Hematopoietic multipotent progenitor cell treated with erythropoietin and hydrocortisone succinate and interleukin-3 and kit ligand, for 17 days (in vitro differentiated cells): Measurements from ENCODE around the gene STRAP.
"Not testable (repeated sequence)": the region's sequence is repeated elsewhere in the genome, so short reads cannot be mapped to it uniquely, and the experiment has no call there.

Experiments
- DNase-seq: peaks from one replicate; pipeline ENCODE4 v3.0.0-alpha.2; 2015; ENCODE audit warnings: low spot score

STRAP gene

GRCh38 chr12:15873556-15873955, 8.6 kb upstream of the STRAP start:
- DNase-seq, result no peak

- not testable (repeated sequence) for DNase-seq
Observed at GRCh38 chr12:15874556-15875145, 7.5 kb upstream of the STRAP start.

DNA sequence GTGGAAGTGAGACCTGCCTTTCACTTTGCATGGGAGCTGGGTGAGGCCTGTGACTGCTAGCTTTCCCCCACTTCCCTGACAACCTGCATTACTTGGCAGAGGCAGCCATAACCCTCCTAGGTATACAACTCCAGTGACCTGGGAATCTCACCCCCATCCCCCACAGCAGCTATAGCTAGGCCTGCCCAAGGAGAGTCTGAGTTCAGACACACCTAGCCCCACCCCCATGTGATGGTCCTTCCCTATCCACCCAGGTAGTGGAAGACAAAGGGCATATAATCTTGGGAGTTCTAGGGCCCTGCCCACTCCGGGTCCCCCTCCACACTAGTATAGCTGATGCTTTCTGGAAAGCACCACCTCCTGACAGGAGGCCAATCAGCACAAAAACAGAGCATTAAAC, 6.3 kb upstream of the STRAP start:
- no peak for DNase-seq

- no peak for DNase-seq
Observed at GRCh38 chr12:15879413-15879812, 2.8 kb upstream of the STRAP start.

DNA sequence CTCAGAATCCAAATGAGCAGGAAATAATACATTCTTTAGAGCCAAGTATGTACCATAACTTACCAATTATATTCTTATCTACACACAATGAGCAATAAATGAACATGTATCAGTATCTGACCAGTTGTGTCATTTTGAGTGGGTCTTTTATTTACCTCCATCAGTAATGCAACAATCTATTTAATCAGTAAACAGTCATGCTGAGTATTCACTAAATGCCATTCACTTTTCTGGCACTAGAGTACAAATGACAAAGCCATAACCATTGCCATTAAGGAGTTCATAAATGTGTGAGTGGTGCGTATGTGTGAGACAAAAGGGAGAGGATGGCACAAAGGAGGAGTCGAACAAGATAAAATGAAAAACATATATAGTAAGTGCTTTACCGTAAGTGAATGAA, 1.5 kb upstream of the STRAP start:
- DNase-seq, result no peak

DNA sequence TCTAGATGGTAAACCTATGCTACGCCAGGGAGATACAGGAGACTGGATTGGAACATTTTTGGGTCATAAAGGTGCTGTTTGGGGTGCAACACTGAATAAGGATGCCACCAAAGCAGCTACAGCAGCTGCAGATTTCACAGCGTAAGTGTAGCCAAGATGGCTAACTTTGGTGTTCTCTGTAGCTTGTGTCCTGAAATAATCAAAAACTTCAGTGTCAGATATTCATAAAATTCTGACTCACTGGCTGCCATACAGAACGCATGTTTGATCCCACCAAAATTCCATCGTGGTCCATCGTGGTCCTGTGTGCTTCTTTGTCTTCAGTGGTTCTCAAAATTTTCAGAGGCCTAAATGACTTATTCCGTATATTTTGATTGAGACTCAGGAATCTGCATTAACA, 1.3 kb downstream of the STRAP start:
- peak; percentile 17 for DNase-seq

DNA sequence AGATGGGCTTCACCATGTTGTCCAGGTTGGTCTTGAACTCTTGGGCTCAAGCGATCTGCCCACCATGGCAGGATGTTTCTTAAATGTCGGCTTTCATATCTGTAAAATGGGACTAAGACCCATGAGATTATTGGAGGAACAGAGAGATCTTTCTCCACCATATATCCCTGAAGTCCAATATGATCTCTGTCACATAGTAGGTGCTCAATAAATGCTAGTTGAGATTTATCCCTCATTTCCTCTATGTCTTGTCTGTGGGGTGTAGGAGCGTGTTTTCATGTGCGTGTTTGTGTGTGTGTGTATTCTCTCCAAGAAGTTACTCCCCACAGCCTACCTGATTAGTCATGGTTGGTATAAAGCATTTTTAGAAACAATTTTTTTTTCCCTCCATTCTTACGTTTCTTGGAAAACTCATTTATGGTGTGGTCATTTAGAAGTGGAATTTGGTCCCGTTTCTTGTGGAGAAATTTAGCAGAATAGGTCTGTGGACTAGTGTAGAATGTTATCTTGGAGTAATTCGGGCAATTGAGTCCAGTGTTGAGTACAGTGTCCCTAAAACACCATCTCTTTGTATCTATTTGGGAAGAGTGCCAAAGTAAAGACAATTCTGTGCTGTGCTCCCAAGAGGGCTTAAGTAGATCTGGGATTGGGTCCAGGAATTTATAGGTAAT, 4.3 kb downstream of the STRAP start:
- no peak for DNase-seq

- no peak for DNase-seq
Observed at GRCh38 chr12:15887043-15887817, 5.0 kb downstream of the STRAP start.

GRCh38 chr12:15892645-15893259, 10.6 kb downstream of the STRAP start:
- DNase-seq, result no peak

GRCh38 chr12:15893260-15893659, 11.1 kb downstream of the STRAP start:
- DNase-seq, result no peak

GRCh38 chr12:15896867-15897266, 14.7 kb downstream of the STRAP start:
- no peak for DNase-seq

DNA sequence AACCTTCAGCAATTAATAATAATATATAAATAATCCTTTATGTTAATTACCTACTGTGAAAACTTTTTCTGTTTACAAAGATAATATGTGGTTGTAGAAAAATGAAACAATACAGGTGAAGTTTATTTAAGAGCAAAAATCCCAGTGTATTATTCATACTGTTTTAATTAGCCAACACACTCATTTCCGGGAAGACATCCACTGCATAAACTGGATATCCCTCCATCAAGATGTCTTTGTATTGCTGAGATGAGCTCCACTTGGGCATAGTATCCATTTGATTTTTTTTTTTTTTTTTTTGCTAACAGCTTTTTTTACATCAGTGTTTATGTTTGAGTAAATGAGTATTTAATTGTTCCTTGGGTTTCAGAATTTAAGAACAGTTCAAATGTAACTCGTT, 15.2 kb downstream of the STRAP start:
- DNase-seq, result no peak

DNA sequence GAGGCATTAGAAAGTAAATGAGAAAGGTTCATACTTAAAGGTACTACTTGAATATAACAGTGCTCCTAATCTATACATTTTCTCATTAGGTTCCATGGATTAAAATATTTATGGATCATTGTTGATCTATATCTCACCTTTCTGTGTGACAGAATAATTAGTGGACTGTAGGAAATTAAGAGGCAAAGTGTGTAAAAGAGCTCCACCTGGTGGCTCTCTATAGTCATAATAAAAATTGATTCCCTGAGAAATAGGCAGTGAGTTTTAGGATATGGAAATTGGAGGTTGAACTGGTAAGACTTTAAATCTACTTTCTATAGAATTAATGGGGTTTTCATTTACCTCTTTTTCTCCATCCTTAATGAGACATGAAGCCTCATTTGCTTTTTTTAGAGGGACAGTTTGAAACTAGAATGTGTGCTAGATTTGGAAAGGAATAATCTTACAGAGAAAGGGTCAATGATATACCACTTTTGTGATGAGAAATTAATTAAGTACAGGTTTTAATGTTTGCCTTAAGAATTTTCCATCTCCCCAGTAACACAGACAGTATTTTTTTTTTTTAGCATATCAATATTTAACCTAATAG, 17.2 kb downstream of the STRAP start:
- peak; percentile 73 for DNase-seq

DNA sequence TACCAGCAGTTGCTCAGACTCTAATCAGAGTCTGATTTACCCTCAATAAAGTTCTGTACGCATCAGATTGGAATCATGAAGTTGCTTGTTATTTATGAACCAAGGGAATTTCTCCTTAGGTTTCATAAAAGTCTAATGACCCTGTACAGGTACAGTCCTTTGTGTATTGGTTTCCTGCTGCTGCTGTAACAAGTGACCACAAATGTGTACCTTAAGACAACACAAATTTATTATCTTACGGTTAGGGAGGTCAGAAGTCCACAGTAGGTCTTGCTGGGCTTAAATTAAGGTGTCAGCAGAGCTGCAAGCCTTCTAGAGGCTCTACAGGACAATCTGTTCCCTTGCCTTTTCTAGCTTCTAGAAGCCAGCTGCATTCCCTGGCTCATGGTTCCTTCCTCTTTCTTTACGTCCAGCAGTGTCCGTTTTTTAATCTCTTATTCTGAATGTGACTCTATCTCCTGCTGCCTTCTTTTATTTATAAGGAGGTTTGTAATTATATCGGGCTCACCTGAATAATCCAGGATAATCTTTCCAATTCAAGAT, 22.3 kb downstream of the STRAP start:
- no peak for DNase-seq

DNA sequence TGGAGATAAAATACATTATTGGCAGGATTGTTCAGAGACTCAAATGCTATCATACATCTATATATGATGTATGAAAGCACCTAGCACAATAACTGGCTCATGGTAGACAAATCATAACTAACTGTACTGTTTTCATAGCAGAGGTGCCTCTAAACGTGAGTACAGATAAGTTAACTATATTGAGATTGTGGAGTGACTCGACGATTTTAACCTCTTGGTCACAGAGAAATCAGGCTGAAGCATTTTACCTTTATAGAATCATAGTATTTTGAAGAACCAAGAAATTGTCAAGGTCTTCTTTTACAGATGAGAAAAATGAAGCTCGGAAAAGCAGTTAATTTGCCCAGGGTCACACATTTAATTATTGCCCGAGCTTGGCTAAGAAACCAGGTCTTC, 28.3 kb downstream of the STRAP start:
- no peak for DNase-seq

DNA sequence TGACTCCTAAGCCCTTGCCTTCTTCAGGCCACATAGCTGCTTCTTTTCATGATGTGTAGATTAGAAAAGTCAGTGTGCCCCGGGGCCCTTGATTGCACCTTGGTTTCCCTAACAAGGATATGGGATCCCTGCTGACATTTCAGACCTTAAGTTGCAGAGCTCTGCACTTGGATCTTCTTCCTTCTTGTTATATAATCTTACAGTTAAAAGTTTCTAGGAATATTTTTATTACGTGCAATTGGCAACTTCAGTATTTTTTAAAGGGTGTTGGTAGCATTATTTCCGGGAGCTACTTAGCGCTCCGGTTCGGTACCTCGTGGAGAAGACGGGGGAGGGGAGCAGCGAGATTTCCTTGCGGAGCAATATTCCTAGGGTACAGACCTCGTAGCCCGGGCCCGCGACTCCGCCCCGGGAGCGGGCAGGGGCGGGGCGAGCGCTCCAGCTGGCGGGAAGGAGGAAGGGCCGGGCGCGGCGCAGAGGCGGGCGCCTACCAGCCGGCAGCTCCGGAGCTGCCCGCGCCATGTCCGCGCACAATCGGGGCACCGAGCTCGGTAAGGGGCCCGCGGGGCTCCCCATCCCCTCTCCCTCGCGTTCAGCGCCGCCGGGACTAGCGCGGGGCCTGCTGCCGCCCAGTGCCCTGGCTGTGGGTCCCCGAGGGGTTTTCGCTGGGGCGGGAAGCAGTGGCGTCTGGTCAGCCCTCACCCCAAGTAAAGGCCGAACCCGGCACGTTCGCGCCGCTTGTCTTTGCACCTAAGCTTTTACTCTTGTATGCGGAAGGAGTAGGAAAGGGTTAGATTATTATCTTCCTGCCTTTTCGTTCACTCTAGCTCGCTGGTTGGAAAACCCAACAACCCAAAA, 28.9 kb downstream of the STRAP start, which contains the start of gene DERA:
Gene DERA (plus strand): TSS at position 469 of the 858 bp plus-strand sequence. CDS start 52 bp downstream, at position 521.
- DNase-seq, result peak; percentile 40

DNA sequence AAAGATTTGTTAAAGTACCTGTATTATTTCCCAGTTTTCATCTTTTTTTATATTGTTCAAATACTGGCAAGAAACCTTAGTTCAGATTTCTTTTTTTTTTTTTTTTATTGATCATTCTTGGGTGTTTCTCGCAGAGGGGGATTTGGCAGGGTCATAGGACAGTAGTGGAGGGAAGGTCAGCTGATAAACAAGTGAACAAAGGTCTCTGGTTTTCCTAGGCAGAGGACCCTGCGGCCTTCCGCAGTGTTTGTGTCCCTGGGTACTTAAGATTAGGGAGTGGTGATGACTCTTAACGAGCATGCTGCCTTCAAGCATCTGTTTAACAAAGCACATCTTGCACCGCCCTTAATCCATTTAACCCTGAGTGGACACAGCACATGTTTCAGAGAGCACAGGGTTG, 29.7 kb downstream of the STRAP start:
- DNase-seq, result not testable (repeated sequence)

GRCh38 chr12:15914131-15914530, 31.9 kb downstream of the STRAP start:
- DNase-seq, result not testable (repeated sequence)

GRCh38 chr12:15918066-15918465, 35.9 kb downstream of the STRAP start:
- no peak for DNase-seq

DNA sequence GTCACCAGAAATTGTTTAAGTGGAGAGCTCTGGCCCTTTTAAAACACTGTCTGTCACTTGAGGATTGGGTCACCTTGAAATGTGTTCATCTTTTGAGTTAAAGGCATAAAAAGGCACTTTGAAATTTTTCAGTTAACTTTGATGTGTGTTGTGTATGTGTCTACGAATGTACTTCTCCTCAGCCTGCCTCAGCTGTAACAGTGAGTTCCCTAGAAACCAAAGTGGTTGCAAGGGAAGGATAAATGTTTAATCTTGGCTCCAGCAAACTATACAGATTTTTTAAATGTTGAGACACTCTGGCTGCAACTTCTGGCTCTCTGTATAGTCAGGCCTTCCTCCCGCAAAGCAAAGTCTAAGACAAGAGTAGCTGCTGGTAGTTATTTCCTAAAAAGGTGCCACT, 37.2 kb downstream of the STRAP start:
- DNase-seq, result no peak

DNA sequence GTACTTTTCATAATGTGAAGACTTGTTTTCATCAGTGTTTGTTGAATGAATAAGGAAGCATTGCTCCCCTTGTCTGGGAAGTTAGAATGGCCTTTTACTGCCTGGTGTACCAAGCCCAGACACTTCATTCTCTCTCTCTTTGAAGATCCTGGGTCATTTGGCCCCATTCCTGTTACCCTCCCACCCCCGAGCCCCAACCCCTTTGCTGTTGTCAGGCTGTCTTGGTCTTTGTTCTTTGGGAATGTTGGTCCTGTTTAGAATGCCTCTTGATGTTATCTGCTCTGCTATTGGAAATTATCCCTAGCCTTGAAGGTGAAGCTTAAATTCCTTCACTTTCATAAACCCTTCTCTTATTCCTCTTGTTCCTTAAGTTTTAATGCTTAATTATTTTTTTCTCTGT, 42.8 kb downstream of the STRAP start:
- no peak for DNase-seq
